Heart left ventricle (tissue), 16 donors: ENCODE measurements around the gene PRR30. TPM values are rescaled to one million over a fixed set of nuclear protein-coding genes. Genes with fewer than 3 reads are reported as not detected.

ENCODE experiments used
- ATAC-seq, 4 donors: fragments of 200-7000 bp; cut with Tn5 transposase; one replicate each; pipeline ENCODE4 v1.9.1; 2020 to 2022; ENCODE audit warnings: moderate library complexity in 4 of 4, mild to moderate bottlenecking in 3 of 4, moderate number of reproducible peaks in 1 of 4
- DNase-seq, 5 donors: peaks; one replicate each; pipeline ENCODE4 v3.0.0-alpha.2; 2020
- H3K27ac ChIP-seq, 12 donors: fragments of 200-600 bp; sonication (generic) in 4 of 12; one replicate each; pipeline versions ENCODE4 v1.5.0 to v1.8.0; 2016 to 2022; ENCODE audit warnings: mild to moderate bottlenecking in 2 of 12
- H3K27me3 ChIP-seq, 9 donors: fragments of 200-600 bp; sonication (generic) in 2 of 9; one replicate each; pipeline versions ENCODE4 v1.5.1 to v1.8.0; 2016 to 2022; ENCODE audit warnings: mild to moderate bottlenecking in 3 of 9
- H3K36me3 ChIP-seq, 9 donors: fragments of 200-600 bp; sonication (generic) in 2 of 9; one replicate each; pipeline versions ENCODE4 v1.5.0 to v1.8.0; 2018 to 2022; ENCODE audit warnings: mild to moderate bottlenecking in 2 of 9
- H3K4me1 ChIP-seq, 12 donors: fragments of 200-600 bp; sonication (generic) in 4 of 12; one replicate each; pipeline versions ENCODE4 v1.5.0 to v1.8.0; 2016 to 2022; ENCODE audit warnings: mild to moderate bottlenecking in 3 of 12
- H3K4me3 ChIP-seq, 12 donors: fragments of 200-600 bp; sonication (generic) in 4 of 12; one replicate each; pipeline versions ENCODE4 v1.5.0 to v1.8.0; 2017 to 2022; ENCODE audit warnings: mild to moderate bottlenecking in 9 of 12, moderate library complexity in 4 of 12
- H3K9me3 ChIP-seq, 12 donors: fragments of 200-600 bp; sonication (generic) in 4 of 12; one replicate each; pipeline versions ENCODE4 v1.5.0 to v1.8.0; 2016 to 2022; ENCODE audit warnings: mild to moderate bottlenecking in 1 of 12
- CTCF ChIP-seq, 12 donors: fragments of 200-600 bp; sonication (generic) in 4 of 12; IDR thresholded peaks; one replicate each; pipeline versions ENCODE4 v1.5.0 to v1.8.0; 2018 to 2022; ENCODE audit warnings: antibody characterized with exemption in 12 of 12, mild to moderate bottlenecking in 5 of 12
- POLR2A ChIP-seq, 2 donors: fragments of 450-650 bp; IDR thresholded peaks; one replicate each; pipeline ENCODE4 v1.6.1; 2017; ENCODE audit warnings: antibody characterized with exemption in 2 of 2, mild to moderate bottlenecking in 2 of 2, moderate library complexity in 2 of 2
- WGBS, 4 donors: extraction: QIAGEN DNeasy Blood & Tissue Kit in 2 of 4; methylation state at CpG; one replicate each; pipeline versions ENCODE4 v1.1.5 to v1.1.7; 2013 to 2018; 5-methylcytosine and 5-hydroxymethylcytosine counted together
- intact Hi-C, 10 donors: fragments of 100-400 bp; cut with DNase I; formaldehyde crosslinking; loops; one replicate each; pipeline versions ENCODE4 v1.11.1 to v1.14.2; 2022
- polyA plus RNA-seq, 2 donors: library from polyadenylated mRNA; stranded (reverse); fragments of 200-250 nt; gene quantifications; one replicate each; pipeline ENCODE4 v1.2.3, GENCODE V29; 2013
- total RNA-seq, 9 donors: library from RNA; depleted of rRNA in 2 of 9; stranded (reverse); fragments of >200 nt in 2 of 9; fragmentation: NEBNext Ultra II Directional in 3 of 9; extraction: Animal tissue kit (Norgen Biotek cat#: 25700) in 3 of 9; gene quantifications; one replicate each; pipeline versions ENCODE4 v1.1.0 to v1.2.4, GENCODE V29; 2016 to 2023
- donor health status: ischemic (EF 13 %, LVEDD 7.1; RV severe dilation, severe dysfunction).
- donor health status: healthy with polysubstance abuse.
- donor health status: DM: no; HTN: yes; CAD: no.
- donor health status: DM: no; HTN: no; CAD: no.
- donor health status: ischemic (EF 25% LVEDD 6.9; RV normal size, moderate dysfunction).
- donor health status: ischemic (EF 25% LVEDD 5.7; RV mildly dilated, moderate dysfunction).
- donor health status: healthy.
- donor health status: DM: yes; HTN: yes; CAD: no.
- donor health status: ischemic (EF 35%, LVEDD 5.7; RV mildly dilated, moderate dysfunction).
- donor health status: nonischemic (EF 11% LVEDD 7.7; RV severe dilation, severe dysfunction).
- donor health status: DM: yes; HTN: yes; CAD: no.
- donor health status: PGD.
- donor health status: ischemic (EF 29% LVEDD 5.4; RV normal size, mild dysfunction).
- donor health status: nonischemic (EF 23%, LVEDD 6.1; RV moderate dilation, normal function).

PRR30 gene
- total and polyA plus RNA-seq, 11 donors = not detected

- H3K4me3 ChIP-seq = no peak overlapping the region
- whole genome bisulfite sequencing, 4 donors = 89 to 94% (median 91%) methylated on average over 10 of the region's 10 CpGs
- intact Hi-C loops = loop anchor here in 2 of 10 donors (5.0 kb wide), 1 partner anchor 82 kb away; the partner anchor contains the start of genes ATRAID (in 2 of the 2) and SLC5A6 (in 2 of the 2)
Observed at GRCh38 chr2:27130396-27130795, 8.8 kb downstream of the PRR30 start.

GRCh38 chr2:27128668-27129571 is 10.3 kb downstream of the PRR30 start:
- H3K9me3 ChIP-seq = no peaks in the 10 kb centered on the region
- TF ChIP-seq CTCF (IDR thresholded peaks at IDR 0.05) (no peak), POLR2A (IDR thresholded peaks at IDR 0.05) (no peak)
- intact Hi-C loops = no loop called here
- no peak overlapping the region for H3K27ac ChIP-seq
- 73 to 83% (median 80%) methylated on average over 11 of the region's 11 CpGs for WGBS, 4 donors
- DNase-seq (no peak), ATAC-seq (no peak)
- H3K4me1 ChIP-seq = peaks cover 7 to 19% (median 13%) of the 10 kb centered on the region in 12 donors
- no peak overlapping the region for H3K4me3 ChIP-seq
- no peaks in the 10 kb centered on the region for H3K27me3 ChIP-seq
- peaks cover 0 to 40% (median 34%) of the 10 kb centered on the region in 9 donors for H3K36me3 ChIP-seq

More at GRCh38 chr2:27130396-27130795, 8.8 kb downstream of the PRR30 start:
- Histone ChIP-seq H3K9me3 (no peaks in the 10 kb centered on the region), H3K27ac (no peak overlapping the region), H3K4me1 (peaks cover 7 to 19% (median 12%) of the 10 kb centered on the region in 12 donors), H3K36me3 (peaks cover 0 to 40% (median 34%) of the 10 kb centered on the region in 9 donors), H3K27me3 (no peaks in the 10 kb centered on the region)
- TF ChIP-seq CTCF (IDR thresholded peaks at IDR 0.05) (no peak), POLR2A (IDR thresholded peaks at IDR 0.05) (no peak)
- DNase-seq (no peak), ATAC-seq (no peak)

GRCh38 chr2:27127883-27128667 is 11.1 kb downstream of the PRR30 start:
- no peaks in the 10 kb centered on the region for H3K27me3 ChIP-seq
- peaks cover 0 to 40% (median 34%) of the 10 kb centered on the region in 9 donors for H3K36me3 ChIP-seq
- ATAC-seq = no peak
- no peaks in the 10 kb centered on the region for H3K9me3 ChIP-seq
- intact Hi-C loops = loop anchor here in 1 of 10 donors (2.0 kb wide), 1 partner anchor 29 kb away; no protein-coding TSS in a partner anchor
- no peak overlapping the region for H3K4me3 ChIP-seq
- no peak overlapping the region for H3K27ac ChIP-seq
- 87 to 89% (median 88%) methylated on average over 9 of the region's 9 CpGs for WGBS, 4 donors
- no peak for TF ChIP-seq CTCF (IDR thresholded peaks at IDR 0.05)
- no peak for TF ChIP-seq POLR2A (IDR thresholded peaks at IDR 0.05)
- no peak for DNase-seq
- peaks cover under 1 to 18% (median 11%) of the 10 kb centered on the region in 12 donors for H3K4me1 ChIP-seq
